ENCODE data around the gene IFNLR1. TPM values are rescaled to one million over a fixed set of nuclear protein-coding genes. Genes with fewer than 3 reads are reported as not detected.

The IFNLR1 gene
- total and polyA plus RNA-seq, 2 donors from 2014 or later = 1.6 to 4.8 TPM

GRCh38 chr1:24136956-24137539 lies 50.0 kb downstream of the IFNLR1 start:
- intact Hi-C loops (cut with DNase I) = no loop called here

GRCh38 chr1:24134376-24134775 lies 52.7 kb downstream of the IFNLR1 start:
- intact Hi-C loops (cut with DNase I) = no loop called here
- H3K9me3 ChIP-seq (ENCODE audit: control insufficient read depth in 2 of 3, insufficient read depth in 1 of 3, low read length in 3 of 3) = peaks cover 0 to 6% (median 0%) of the 10 kb centered on the region in 3 donors
- no peaks in the 10 kb centered on the region for H3K27me3 ChIP-seq (ENCODE audit: control insufficient read depth, insufficient read depth, low read length)
- no peaks in the 10 kb centered on the region for H3K4me1 ChIP-seq (ENCODE audit: control insufficient read depth in 2 of 3, insufficient read depth in 2 of 3, low read depth in 1 of 3, low read length in 3 of 3)
- no peaks in the 10 kb centered on the region for H3K36me3 ChIP-seq (ENCODE audit: control insufficient read depth in 2 of 3, insufficient read depth in 3 of 3, low read length in 3 of 3)
- no peak overlapping the region for H3K9ac ChIP-seq (ENCODE audit: low read length in 3 of 3)
- DNase-seq (peak in 1 of 5 donors; percentile 6), FAIRE-seq (no peak)
- H3K4me3 ChIP-seq (ENCODE audit: low read length in 3 of 3) = no peak overlapping the region
- no peak overlapping the region for H3K27ac ChIP-seq (ENCODE audit: low read depth in 2 of 2, low read length in 2 of 2)
- no peak for TF ChIP-seq CTCF (IDR thresholded peaks at IDR 0.05; ENCODE audit: borderline replicate concordance, extremely low read depth, insufficient read depth)

More at GRCh38 chr1:24136956-24137539, 50.0 kb downstream of the IFNLR1 start:
- Histone ChIP-seq H3K27me3 (ENCODE audit: control insufficient read depth, insufficient read depth, low read length) (no peaks in the 10 kb centered on the region), H3K36me3 (ENCODE audit: control insufficient read depth in 2 of 3, insufficient read depth in 3 of 3, low read length in 3 of 3) (no peaks in the 10 kb centered on the region), H3K9ac (ENCODE audit: low read length in 3 of 3) (no peak overlapping the region), H3K4me1 (ENCODE audit: control insufficient read depth in 2 of 3, insufficient read depth in 2 of 3, low read depth in 1 of 3, low read length in 3 of 3) (peaks cover 0 to 2% (median 0%) of the 10 kb centered on the region in 3 donors), H3K27ac (ENCODE audit: low read depth in 2 of 2, low read length in 2 of 2) (no peak overlapping the region), H3K4me3 (ENCODE audit: low read length in 3 of 3) (no peak overlapping the region), H3K9me3 (ENCODE audit: control insufficient read depth in 2 of 3, insufficient read depth in 1 of 3, low read length in 3 of 3) (no peaks in the 10 kb centered on the region)
- no peak for TF ChIP-seq CTCF (IDR thresholded peaks at IDR 0.05; ENCODE audit: borderline replicate concordance, extremely low read depth, insufficient read depth)
- DNase-seq = peak in 1 of 5 donors; percentile 35
- no peak for FAIRE-seq

GRCh38 chr1:24133819-24134218 lies 53.3 kb downstream of the IFNLR1 start:
- no peak overlapping the region for H3K9ac ChIP-seq (ENCODE audit: low read length in 3 of 3)
- H3K4me3 ChIP-seq (ENCODE audit: low read length in 3 of 3) = no peak overlapping the region
- TF ChIP-seq CTCF (IDR thresholded peaks at IDR 0.05; ENCODE audit: borderline replicate concordance, extremely low read depth, insufficient read depth) = no peak
- intact Hi-C loops (cut with DNase I) = no loop called here
- peaks cover 0 to 6% (median 0%) of the 10 kb centered on the region in 3 donors for H3K9me3 ChIP-seq (ENCODE audit: control insufficient read depth in 2 of 3, insufficient read depth in 1 of 3, low read length in 3 of 3)
- no peaks in the 10 kb centered on the region for H3K27me3 ChIP-seq (ENCODE audit: control insufficient read depth, insufficient read depth, low read length)
- no peak for DNase-seq
- FAIRE-seq = no peak
- H3K27ac ChIP-seq (ENCODE audit: low read depth in 2 of 2, low read length in 2 of 2) = no peak overlapping the region
- no peaks in the 10 kb centered on the region for H3K36me3 ChIP-seq (ENCODE audit: control insufficient read depth in 2 of 3, insufficient read depth in 3 of 3, low read length in 3 of 3)
- H3K4me1 ChIP-seq (ENCODE audit: control insufficient read depth in 2 of 3, insufficient read depth in 2 of 3, low read depth in 1 of 3, low read length in 3 of 3) = no peaks in the 10 kb centered on the region

GRCh38 chr1:24130385-24130784 lies 56.7 kb downstream of the IFNLR1 start:
- Histone ChIP-seq H3K4me3 (ENCODE audit: low read length in 3 of 3) (no peak overlapping the region), H3K9ac (ENCODE audit: low read length in 3 of 3) (no peak overlapping the region), H3K9me3 (ENCODE audit: control insufficient read depth in 2 of 3, insufficient read depth in 1 of 3, low read length in 3 of 3) (peaks cover 0 to 6% (median 0%) of the 10 kb centered on the region in 3 donors), H3K27ac (ENCODE audit: low read depth in 2 of 2, low read length in 2 of 2) (no peak overlapping the region), H3K27me3 (ENCODE audit: control insufficient read depth, insufficient read depth, low read length) (no peaks in the 10 kb centered on the region), H3K4me1 (ENCODE audit: control insufficient read depth in 2 of 3, insufficient read depth in 2 of 3, low read depth in 1 of 3, low read length in 3 of 3) (no peaks in the 10 kb centered on the region), H3K36me3 (ENCODE audit: control insufficient read depth in 2 of 3, insufficient read depth in 3 of 3, low read length in 3 of 3) (no peaks in the 10 kb centered on the region)
- intact Hi-C loops (cut with DNase I) = no loop called here
- no peak for FAIRE-seq
- TF ChIP-seq CTCF (IDR thresholded peaks at IDR 0.05; ENCODE audit: borderline replicate concordance, extremely low read depth, insufficient read depth) = no peak
- no peak for DNase-seq
